Choroid plexus epithelial cell (primary cell): ENCODE results near the gene RPL35.

Experiments used
- DNase-seq: peaks from one replicate; pipeline ENCODE4 v3.0.0-alpha.2; 2010; ENCODE audit warnings: low read depth
- H3K4me3 ChIP-seq: 2 replicates; pipeline ENCODE4 v1.5.1; 2011; ENCODE audit warnings: low read depth, mild to moderate bottlenecking, control low read depth, low read length, moderate library complexity
- CTCF ChIP-seq: conservative IDR thresholded peaks from 2 replicates; pipeline ENCODE4 v1.5.1; 2011; ENCODE audit warnings: low read depth, mild to moderate bottlenecking, control low read depth, inconsistent platforms, low read length, moderate library complexity

RPL35 gene

DNA sequence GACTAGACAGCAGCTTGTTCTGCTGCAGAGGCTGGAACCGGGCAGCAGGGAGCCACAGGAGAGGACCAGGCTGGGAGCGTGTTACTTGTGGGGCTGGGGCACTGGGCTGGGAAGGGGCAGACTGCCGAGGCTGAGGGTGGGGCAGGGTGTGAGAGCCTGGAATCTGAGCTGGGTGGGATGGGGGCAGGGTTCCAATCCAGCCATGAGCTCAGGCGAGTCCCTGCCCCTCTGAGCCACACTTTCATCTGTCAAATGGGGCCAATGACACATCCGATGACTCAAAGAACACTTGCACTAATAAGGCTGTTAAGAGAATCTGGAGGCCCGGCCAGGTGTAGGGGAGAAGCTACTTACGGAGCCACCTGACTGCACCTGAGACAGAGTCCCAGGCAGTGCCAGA is 27.2 kb downstream of the RPL35 start:
- TF ChIP-seq CTCF, result no peak
- no peak overlapping the region for H3K4me3 ChIP-seq
- peak; percentile 39 for DNase-seq

DNA sequence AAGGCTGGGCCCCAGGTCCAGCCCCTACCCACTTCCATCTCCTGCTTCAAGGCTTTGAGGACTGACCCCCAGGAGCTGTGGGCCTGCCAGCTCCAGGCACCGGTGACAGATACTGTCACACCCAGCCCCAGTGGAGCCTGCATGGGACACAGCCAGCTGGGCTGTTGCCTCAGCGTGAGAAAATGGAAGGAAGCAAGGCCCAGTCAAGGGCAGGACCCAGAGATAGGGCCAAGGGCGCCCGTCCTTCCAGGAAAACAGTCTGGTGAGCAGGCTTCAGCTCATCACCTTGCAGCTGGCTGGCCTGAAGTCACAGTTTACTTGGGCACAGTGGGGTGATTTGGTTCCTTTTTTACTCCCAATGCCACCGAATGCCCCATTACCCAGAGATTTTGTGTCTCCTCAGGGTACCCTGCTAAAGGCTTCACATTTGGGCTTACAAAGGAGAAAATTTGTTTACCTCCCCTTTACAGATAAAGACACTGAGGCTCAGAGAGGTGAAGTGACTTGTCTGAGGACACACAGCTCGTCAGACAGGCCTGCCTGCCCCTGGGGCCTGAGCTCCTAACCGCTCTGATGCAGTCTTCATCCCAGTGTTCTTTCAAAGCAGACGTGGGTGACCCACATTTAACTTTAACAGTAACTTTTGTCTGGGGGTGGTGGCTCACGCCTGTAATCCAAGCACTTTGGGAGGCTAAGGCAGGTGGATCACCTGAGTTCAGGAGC is 30.0 kb downstream of the RPL35 start:
- no peak for TF ChIP-seq CTCF
- DNase-seq, result no peak
- no peak overlapping the region for H3K4me3 ChIP-seq

- TF ChIP-seq CTCF, result no peak
- no peak for DNase-seq
These were observed 31.2 kb downstream of the RPL35 start for GRCh38 chr9:124830593-124830992.

GRCh38 chr9:124829334-124829669 is 32.5 kb downstream of the RPL35 start:
- no peak for DNase-seq
- TF ChIP-seq CTCF, result no peak

More at GRCh38 chr9:124830593-124830992, 31.2 kb downstream of the RPL35 start:
- H3K4me3 ChIP-seq, result no peak overlapping the region

DNA sequence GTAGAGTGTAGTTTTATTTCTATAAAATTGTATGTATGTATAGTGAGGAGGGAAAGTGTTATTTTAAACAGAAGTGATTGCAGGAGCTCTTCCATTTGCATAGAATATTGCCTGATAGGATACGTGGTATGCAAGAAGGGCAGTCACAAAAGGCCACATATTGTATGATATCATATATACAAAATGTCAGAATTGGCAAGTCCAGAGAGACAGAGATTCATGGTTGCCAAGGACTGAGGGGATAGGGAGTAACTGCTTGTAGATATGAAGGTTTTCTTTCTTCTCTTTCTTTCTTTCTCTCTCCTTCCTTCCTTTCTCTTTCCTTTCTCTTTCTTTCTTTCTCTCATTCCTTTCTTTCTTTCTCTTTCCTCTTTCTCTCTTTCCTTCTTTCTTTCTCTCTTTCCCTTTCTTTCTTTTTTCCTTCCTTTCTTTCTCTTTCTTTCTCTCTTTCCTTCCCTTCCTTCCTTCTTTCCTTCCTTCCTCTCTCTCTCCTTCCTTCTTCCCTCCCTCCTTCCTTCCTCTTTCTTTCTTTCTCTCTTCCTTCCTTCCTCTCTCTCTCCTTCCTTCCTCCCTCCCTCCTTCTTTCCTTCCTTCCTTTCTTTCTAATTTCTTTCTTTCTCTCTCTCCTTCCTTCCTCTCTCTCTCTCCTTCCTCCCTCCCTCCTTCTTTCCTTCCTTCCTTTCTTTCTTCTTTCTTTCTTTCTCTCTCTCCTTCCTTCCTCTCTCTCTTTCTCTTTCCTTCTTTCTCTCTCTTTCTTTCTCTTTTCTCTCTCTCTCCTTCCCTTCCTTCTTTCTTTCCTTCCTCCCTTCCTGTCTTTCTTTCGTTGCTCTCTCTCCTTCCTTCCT is 33.0 kb downstream of the RPL35 start:
- no peak for DNase-seq
- TF ChIP-seq CTCF, result no peak
- no peak overlapping the region for H3K4me3 ChIP-seq

More at GRCh38 chr9:124829334-124829669, 32.5 kb downstream of the RPL35 start:
- H3K4me3 ChIP-seq, result no peak overlapping the region

DNA sequence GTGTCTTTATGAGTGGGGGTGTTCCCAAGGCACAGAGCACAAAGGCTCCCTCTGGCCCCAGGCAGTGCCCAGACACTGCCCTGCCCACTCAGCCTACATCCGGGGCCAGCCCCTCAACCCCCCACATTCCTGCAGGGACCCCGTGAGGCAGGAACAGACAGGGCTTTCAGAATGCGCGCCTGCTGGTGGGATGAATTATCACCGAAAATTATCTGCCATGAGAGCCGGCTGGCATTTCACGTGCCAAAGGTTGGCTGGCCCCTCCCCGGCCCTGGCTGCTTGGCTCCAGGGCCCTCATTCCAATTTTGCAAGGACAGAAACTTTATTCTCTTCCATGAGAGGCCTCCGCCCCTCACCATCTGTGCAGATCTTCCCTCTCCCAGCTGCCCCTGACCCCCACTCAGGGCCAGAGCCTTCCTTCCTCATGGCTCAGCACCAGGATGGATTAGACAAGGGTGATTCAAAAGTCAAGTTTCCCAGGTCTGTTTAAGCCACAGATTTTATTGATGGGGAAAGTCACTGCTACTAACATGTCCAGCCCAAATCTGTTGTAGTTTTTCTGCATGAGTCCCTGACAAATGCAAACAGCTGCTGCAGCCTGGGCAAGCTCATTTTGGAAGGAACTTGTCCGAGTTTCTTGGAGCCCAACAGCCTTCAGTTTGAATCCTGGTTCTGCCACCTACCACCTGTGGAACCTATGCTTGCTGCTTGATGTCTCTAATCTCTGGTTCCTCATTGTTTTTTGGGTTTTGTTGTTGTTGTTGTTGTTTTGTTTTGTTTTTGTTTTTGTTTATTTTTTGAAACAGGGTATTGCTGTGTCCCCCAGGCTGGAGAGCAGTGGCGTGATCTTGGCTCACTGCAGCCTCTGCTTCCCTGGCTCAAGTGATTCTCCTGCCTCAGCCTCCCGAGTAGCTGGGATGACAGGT is 40.8 kb downstream of the RPL35 start:
- DNase-seq, result no peak
- TF ChIP-seq CTCF, result no peak
- H3K4me3 ChIP-seq, result no peak overlapping the region
